GM18505 (cell line): ENCODE results near the gene IL37.

Experiments used
- ATAC-seq: cut with Tn5 transposase; IDR thresholded peaks from one replicate; pipeline ENCODE4 v1.9.1; 2021; ENCODE audit not compliant: unreplicated experiment
- POLR2A ChIP-seq: IDR thresholded peaks from 4 replicates; pipeline ENCODE4 v1.6.1; 2011; ENCODE audit warnings: borderline replicate concordance; ENCODE audit not compliant: insufficient read depth, insufficient read length; ENCODE audit errors: extremely low read depth

Gene IL37

GRCh38 chr2:112941753-112942653, 31.0 kb downstream of the IL37 start:
- TF ChIP-seq POLR2A = no peak
- peak; percentile 77 for ATAC-seq

- no peak for TF ChIP-seq POLR2A
- no peak for ATAC-seq
These were observed 31.7 kb downstream of the IL37 start for GRCh38 chr2:112942654-112943002.

DNA sequence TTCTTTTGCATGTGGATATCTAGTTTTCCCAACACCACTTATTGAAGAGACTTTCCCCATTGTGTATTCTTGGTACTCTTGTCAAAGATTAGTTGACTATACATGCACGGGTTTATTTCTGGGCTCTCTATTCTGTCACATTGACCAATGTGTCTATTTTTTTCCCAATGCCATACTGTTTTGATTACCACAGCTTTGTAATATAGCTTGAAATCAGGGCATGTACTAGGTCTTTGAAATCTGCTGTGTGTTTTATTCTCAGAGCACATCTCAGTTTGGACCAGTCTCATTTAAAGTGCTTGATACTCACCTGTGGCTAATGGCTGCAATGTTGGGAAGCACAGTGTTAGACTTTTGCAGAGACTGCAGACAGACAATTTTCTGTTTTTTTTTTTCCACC, 34.0 kb downstream of the IL37 start:
- no peak for ATAC-seq
- no peak for TF ChIP-seq POLR2A

DNA sequence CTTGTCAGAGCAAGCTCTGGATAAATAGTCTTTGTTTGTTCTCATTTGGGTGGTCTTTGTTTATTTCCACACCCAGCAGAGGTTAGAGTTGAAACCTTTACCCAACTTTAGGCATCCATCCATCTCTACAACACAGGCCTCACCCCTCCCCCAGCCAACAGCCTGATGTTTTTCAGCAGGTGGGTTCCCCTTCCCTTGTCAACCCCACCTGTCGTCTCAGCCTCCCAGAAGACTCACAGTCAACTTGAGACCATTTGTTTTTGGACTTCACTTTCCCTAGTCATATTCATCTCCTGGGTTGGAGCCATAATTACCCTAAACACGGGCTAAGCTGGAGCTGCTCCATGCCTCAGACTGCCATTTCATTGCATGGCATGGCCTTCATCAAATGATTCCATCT, 35.1 kb downstream of the IL37 start:
- TF ChIP-seq POLR2A = no peak
- no peak for ATAC-seq

DNA sequence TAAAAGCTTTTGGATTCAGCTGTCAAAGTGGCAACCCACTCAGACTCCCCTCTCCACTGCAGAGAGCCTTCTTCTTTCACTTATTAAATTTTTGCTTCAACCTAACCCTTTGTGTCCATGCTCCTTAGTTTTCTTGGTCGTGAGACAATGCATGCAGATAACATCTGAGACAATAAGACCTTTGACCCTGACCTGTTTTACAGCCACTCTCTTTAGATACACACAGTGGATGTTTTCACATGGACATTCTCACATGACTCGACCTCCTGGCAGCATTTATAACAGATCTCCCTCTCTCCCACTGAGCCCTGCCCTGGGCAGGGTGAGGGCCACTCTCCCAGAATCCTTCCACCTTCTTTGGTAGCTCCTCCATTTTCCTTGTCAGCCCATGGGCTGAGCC, 36.4 kb downstream of the IL37 start:
- ATAC-seq = no peak
- no peak for TF ChIP-seq POLR2A

GRCh38 chr2:112949456-112949855, 38.5 kb downstream of the IL37 start:
- ATAC-seq = no peak
- no peak for TF ChIP-seq POLR2A

DNA sequence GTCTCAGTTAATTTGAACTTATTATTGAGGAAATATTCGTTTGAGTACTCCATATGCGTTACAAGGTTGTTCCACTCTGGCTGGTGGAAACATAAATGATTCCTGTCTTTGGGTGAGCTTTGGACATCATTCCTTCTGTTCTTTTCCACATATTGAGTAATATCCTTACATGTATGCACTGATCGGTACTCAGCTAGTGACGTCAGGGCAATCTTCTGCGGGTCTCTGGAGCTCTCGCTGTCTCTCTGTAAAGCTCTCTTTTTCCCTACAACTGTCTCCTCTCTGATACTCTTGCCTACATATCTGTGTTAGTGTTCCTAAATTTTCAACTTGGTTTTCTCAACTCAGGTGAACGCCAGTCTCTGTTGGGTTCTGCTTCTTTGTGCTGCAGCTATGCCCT, 43.4 kb downstream of the IL37 start:
- TF ChIP-seq POLR2A = no peak
- no peak for ATAC-seq

DNA sequence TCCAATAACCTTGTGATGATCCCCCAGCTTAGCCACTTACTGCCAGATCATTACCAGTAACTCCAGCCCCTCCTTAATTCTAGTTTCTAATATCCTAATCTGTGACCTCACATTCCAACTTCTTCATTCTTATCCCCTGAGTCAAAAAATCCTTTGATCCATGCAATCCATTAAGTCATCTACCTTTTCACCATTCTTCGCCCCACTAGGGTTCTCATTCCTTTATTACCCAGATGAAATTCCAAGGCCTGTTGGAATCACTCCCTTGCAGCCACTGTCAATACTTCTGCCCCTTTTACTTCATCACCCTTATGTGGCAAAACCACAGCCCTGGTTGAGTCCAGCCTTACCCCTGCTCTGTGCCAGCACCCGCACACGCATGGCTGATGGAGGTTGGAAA, 46.5 kb downstream of the IL37 start:
- no peak for TF ChIP-seq POLR2A
- no peak for ATAC-seq

- no peak for TF ChIP-seq POLR2A
- ATAC-seq = no peak
These were observed 47.6 kb downstream of the IL37 start for GRCh38 chr2:112958428-112959108.

GRCh38 chr2:112959109-112959812, 48.3 kb downstream of the IL37 start:
- no peak for TF ChIP-seq POLR2A
- ATAC-seq = no peak

DNA sequence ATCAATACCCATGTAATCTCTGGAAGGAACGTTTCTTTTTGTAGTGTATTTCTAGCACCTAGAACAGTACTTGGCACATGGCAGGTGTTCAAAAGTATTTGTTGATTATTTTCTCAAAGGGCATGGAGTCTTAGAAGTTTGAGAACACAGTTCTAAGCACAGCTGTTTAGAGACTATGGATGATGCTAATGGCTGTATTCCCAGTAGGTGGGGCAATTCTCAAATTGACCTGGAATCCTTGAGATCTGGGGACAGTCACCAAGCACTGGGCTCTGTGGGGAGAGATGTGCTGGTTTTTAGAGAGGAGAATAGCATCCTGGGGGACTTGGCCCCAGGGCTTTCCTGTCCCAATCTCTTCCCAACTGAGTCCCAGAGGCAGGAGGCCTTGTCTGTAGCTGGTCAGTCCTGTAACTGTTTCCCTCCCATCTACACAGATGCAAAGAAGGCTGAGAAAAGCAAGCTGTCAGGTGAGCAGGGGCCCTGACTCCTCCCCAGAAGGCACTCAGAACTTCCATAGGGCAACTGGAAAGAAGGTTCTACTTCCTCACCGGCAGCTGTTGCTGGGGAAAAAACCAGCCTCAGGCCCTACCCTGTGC, 49.4 kb downstream of the IL37 start:
- TF ChIP-seq POLR2A = no peak
- no peak for ATAC-seq

DNA sequence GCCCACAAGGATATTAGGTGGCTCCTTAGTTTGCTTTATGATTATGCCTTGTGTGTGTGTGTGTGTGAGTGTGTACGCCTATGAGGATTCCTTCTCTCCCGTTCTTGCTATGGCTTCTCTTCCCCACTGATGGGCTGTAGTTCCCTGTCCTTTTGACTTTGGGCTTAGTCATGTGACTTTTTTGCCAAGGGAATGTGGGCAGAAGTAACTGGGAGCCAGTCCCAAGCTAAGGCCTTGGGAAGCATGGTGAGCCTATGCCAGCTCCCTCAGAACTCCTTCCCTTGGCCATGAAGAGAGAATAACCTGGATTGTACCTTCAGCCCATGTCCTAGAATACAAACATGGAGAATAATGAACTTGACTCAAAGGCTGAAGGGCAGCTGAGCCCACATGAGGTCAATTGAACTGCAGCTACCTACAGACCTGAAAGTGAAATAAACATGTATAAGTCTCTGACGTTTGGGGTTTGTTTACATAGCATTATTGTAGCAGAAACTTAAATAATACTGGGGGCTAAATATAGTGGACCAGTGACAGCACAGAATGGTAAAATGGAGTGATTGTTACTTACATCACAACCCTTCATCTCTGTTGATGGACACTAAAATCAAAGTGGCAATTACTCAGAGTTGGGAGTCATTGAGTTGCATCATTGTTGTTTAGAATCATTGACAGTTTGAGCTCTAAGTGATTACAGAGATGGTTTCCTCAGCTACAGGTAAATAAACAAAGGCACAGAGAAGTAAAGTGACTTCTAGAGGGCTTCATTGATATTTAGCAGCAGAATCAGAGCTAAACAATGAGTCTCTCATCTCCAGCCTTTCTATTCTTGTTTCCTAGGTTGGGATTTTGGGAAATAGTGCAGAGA, 51.6 kb downstream of the IL37 start:
- ATAC-seq = no peak
- TF ChIP-seq POLR2A = no peak
